Loucy (cell line): ENCODE data around the gene MROH2B.

Experiments used
- H2AFZ ChIP-seq: fragments of 200-600 bp; sonication (generic); 2 replicates; pipeline ENCODE4 v1.6.0; 2016; ENCODE audit warnings: antibody characterized with exemption, mild to moderate bottlenecking, low read length, moderate library complexity
- H3F3A ChIP-seq: fragments of 200-600 bp; 2 replicates; pipeline ENCODE4 v1.6.0; 2016; ENCODE audit warnings: antibody characterized with exemption, low read depth, mild to moderate bottlenecking
- H3K27me3 ChIP-seq: fragments of 200-600 bp; sonication (generic); 2 replicates; pipeline ENCODE4 v1.6.1; 2014; ENCODE audit warnings: low read length, mild to moderate bottlenecking; ENCODE audit not compliant: insufficient read depth, poor library complexity, severe bottlenecking
- H3K36me3 ChIP-seq: fragments of 200-600 bp; sonication (generic); 2 replicates; pipeline ENCODE4 v1.6.1; 2016; ENCODE audit warnings: low read length; ENCODE audit not compliant: insufficient read depth
- H3K4me1 ChIP-seq: fragments of 200-600 bp; sonication (generic); 2 replicates; pipeline ENCODE4 v1.5.1; 2014; ENCODE audit warnings: low read length, mild to moderate bottlenecking; ENCODE audit not compliant: insufficient read depth, poor library complexity, severe bottlenecking
- H3K4me2 ChIP-seq: fragments of 200-600 bp; sonication (generic); 2 replicates; pipeline ENCODE4 v1.6.0; 2014; ENCODE audit warnings: antibody characterized with exemption, low read length, low read depth, mild to moderate bottlenecking; ENCODE audit not compliant: poor library complexity, severe bottlenecking
- H3K4me3 ChIP-seq: fragments of 200-600 bp; sonication (generic); 2 replicates; pipeline ENCODE4 v1.5.1; 2014; ENCODE audit warnings: low read length, mild to moderate bottlenecking, mixed read lengths; ENCODE audit not compliant: poor library complexity, severe bottlenecking
- H3K79me2 ChIP-seq: fragments of 200-600 bp; sonication (generic); 2 replicates; pipeline ENCODE4 v1.6.1; 2014; ENCODE audit warnings: low read length; ENCODE audit not compliant: insufficient read depth
- H3K9ac ChIP-seq: fragments of 200-600 bp; sonication (generic); 2 replicates; pipeline ENCODE4 v1.6.0; 2014; ENCODE audit warnings: mild to moderate bottlenecking, low read depth, low read length, moderate library complexity; ENCODE audit not compliant: poor library complexity, severe bottlenecking
- H3K9me2 ChIP-seq: fragments of 200-600 bp; sonication (generic); replicated peaks from 2 replicates; pipeline ENCODE4 v1.6.1; 2016; ENCODE audit warnings: low read depth, low read length, mixed read lengths
- H3K9me3 ChIP-seq: fragments of 200-600 bp; sonication (generic); 2 replicates; pipeline ENCODE4 v1.6.1; 2014; ENCODE audit warnings: mild to moderate bottlenecking, antibody characterized with exemption, low read length, low read depth; ENCODE audit not compliant: insufficient read depth
- H4K20me1 ChIP-seq: fragments of 200-600 bp; sonication (generic); 2 replicates; pipeline ENCODE4 v1.6.0; 2014; ENCODE audit warnings: antibody characterized with exemption, low read length, mild to moderate bottlenecking; ENCODE audit not compliant: insufficient read depth, poor library complexity, severe bottlenecking
- CTCF ChIP-seq: fragments of 200-600 bp; sonication (generic); conservative IDR thresholded peaks from 2 replicates; pipeline ENCODE4 v1.5.1; 2014; ENCODE audit warnings: mild to moderate bottlenecking, antibody characterized with exemption, low read length
- EZH2phosphoT487 ChIP-seq: fragments of 200-600 bp; IDR thresholded peaks from 2 replicates; pipeline ENCODE4 v1.6.1; 2018; ENCODE audit warnings: antibody characterized with exemption, mild to moderate bottlenecking, moderate library complexity, borderline replicate concordance

MROH2B gene

DNA sequence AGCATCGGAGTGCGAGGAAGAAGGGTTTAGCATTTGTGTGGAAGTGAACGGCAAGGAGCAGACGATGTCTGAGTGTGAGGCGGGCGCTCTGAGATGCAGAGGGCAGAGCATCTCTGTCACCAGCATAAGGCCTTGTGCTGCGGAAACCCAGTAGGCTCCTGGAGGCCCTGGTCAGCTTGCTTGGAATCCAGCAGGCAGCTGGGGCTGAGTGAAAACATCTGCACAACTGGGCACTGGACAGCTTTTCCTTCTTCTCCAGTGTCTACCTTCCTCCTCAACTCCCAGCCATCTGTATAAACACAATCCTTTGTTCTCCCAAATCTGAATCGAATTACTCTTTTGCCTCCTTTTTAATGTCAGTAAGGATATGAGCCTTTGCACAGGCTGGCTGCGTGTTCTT lies 89.7 kb downstream of the MROH2B start:
- Histone ChIP-seq H3K9ac (no peak overlapping the region), H3K4me1 (no peaks in the 10 kb centered on the region), H3K4me2 (no peak overlapping the region), H3K9me2 (no peaks in the 10 kb centered on the region), H3K36me3 (no peaks in the 10 kb centered on the region), H3K9me3 (no peaks in the 10 kb centered on the region), H4K20me1 (no peaks in the 10 kb centered on the region), H3K4me3 (no peak overlapping the region), H3K27me3 (no peaks in the 10 kb centered on the region), H3K79me2 (no peaks in the 10 kb centered on the region), H2AFZ (no peak overlapping the region), H3F3A (no peaks in the 10 kb centered on the region)
- TF ChIP-seq EZH2phosphoT487, result no peak
- no peak for TF ChIP-seq CTCF

GRCh38 chr5:40976836-40977235 lies 94.3 kb downstream of the MROH2B start:
- Histone ChIP-seq H3K36me3 (no peaks in the 10 kb centered on the region), H2AFZ (no peak overlapping the region), H3K4me2 (no peak overlapping the region), H4K20me1 (no peaks in the 10 kb centered on the region), H3K9me2 (no peaks in the 10 kb centered on the region), H3K79me2 (no peaks in the 10 kb centered on the region), H3K4me3 (no peak overlapping the region), H3K9ac (no peak overlapping the region), H3K27me3 (no peaks in the 10 kb centered on the region), H3K4me1 (no peaks in the 10 kb centered on the region), H3K9me3 (no peaks in the 10 kb centered on the region), H3F3A (no peaks in the 10 kb centered on the region)
- TF ChIP-seq CTCF, result no peak
- TF ChIP-seq EZH2phosphoT487, result no peak

- no peaks in the 10 kb centered on the region for H3K79me2 ChIP-seq
- H3K9me2 ChIP-seq, result no peaks in the 10 kb centered on the region
- H3K4me3 ChIP-seq, result no peak overlapping the region
- H3K9me3 ChIP-seq, result no peaks in the 10 kb centered on the region
- TF ChIP-seq EZH2phosphoT487 (no peak), CTCF (no peak)
- H3K9ac ChIP-seq, result no peak overlapping the region
- H3K27me3 ChIP-seq, result no peaks in the 10 kb centered on the region
- no peak overlapping the region for H3K4me2 ChIP-seq
- H4K20me1 ChIP-seq, result no peaks in the 10 kb centered on the region
- H2AFZ ChIP-seq, result no peak overlapping the region
- H3K36me3 ChIP-seq, result no peaks in the 10 kb centered on the region
- no peaks in the 10 kb centered on the region for H3F3A ChIP-seq
- no peaks in the 10 kb centered on the region for H3K4me1 ChIP-seq
Measured at GRCh38 chr5:40976041-40976440, 95.1 kb downstream of the MROH2B start.
